ENCODE results near the gene WDR27.

The WDR27 gene

GRCh38 chr6:169701954-169702839 is at the start of gene WDR27, which contains the start of gene C6orf120:
WDR27 (minus strand) TSS chr6:169702029; CDS start chr6:169689005, 13,024 bp downstream.
C6orf120 (plus strand) TSS chr6:169702126; CDS start chr6:169702460, 334 bp downstream.
- DNase-seq (ENCODE audit: low spot score) = peak; percentile 97

- DNase-seq (ENCODE audit: low spot score) = no peak
Measured at GRCh38 chr6:169746556-169746955, 44.7 kb upstream of the WDR27 start.

- DNase-seq (ENCODE audit: low spot score) = no peak
Measured at GRCh38 chr6:169745405-169745804, 43.6 kb upstream of the WDR27 start.

GRCh38 chr6:169741344-169741743 is 39.5 kb upstream of the WDR27 start:
- no peak for DNase-seq (ENCODE audit: low spot score)

GRCh38 chr6:169738976-169739529 is 37.2 kb upstream of the WDR27 start:
- no peak for DNase-seq (ENCODE audit: low spot score)

- no peak for DNase-seq (ENCODE audit: low spot score)
Measured at GRCh38 chr6:169738204-169738975, 36.6 kb upstream of the WDR27 start.

- no peak for DNase-seq (ENCODE audit: low spot score)
Measured at GRCh38 chr6:169729961-169730360, 28.1 kb upstream of the WDR27 start.

- DNase-seq (ENCODE audit: low spot score) = no peak
Measured at GRCh38 chr6:169726963-169727362, 25.1 kb upstream of the WDR27 start.

- no peak for DNase-seq (ENCODE audit: low spot score)
Measured at GRCh38 chr6:169726049-169726400, 24.2 kb upstream of the WDR27 start.

GRCh38 chr6:169725125-169726048 is 23.6 kb upstream of the WDR27 start:
- peak; percentile 90 for DNase-seq (ENCODE audit: low spot score)

GRCh38 chr6:169724494-169725124 is 22.8 kb upstream of the WDR27 start, which contains the start of gene PHF10:
PHF10 (minus strand) TSS chr6:169724500; CDS start chr6:169723931, 569 bp downstream.
- peak; percentile 42 for DNase-seq (ENCODE audit: low spot score)

- peak; percentile 34 for DNase-seq (ENCODE audit: low spot score)
Measured at GRCh38 chr6:169723991-169724493, 22.2 kb upstream of the WDR27 start.

GRCh38 chr6:169723200-169723909 is 21.5 kb upstream of the WDR27 start:
- peak; percentile 66 for DNase-seq (ENCODE audit: low spot score)

- peak; percentile 87 for DNase-seq (ENCODE audit: low spot score)
Measured at GRCh38 chr6:169722362-169723199, 20.8 kb upstream of the WDR27 start.

GRCh38 chr6:169720207-169720855 is 18.5 kb upstream of the WDR27 start:
- DNase-seq (ENCODE audit: low spot score) = peak; percentile 35

GRCh38 chr6:169719117-169719516 is 17.3 kb upstream of the WDR27 start:
- DNase-seq (ENCODE audit: low spot score) = no peak

- no peak for DNase-seq (ENCODE audit: low spot score)
Measured at GRCh38 chr6:169714595-169714994, 12.8 kb upstream of the WDR27 start.

GRCh38 chr6:169714178-169714577 is 12.3 kb upstream of the WDR27 start:
- no peak for DNase-seq (ENCODE audit: low spot score)

GRCh38 chr6:169710009-169710408 is 8.2 kb upstream of the WDR27 start:
- DNase-seq (ENCODE audit: low spot score) = no peak
